ENCODE results near the gene PHF14.
A peak's percentile ranks its signal among the peaks of the same experiment; 100 is the strongest.

The PHF14 gene

GRCh38 chr7:11171569-11172192 is 198.0 kb downstream of the PHF14 start:
- no peak for DNase-seq

DNA sequence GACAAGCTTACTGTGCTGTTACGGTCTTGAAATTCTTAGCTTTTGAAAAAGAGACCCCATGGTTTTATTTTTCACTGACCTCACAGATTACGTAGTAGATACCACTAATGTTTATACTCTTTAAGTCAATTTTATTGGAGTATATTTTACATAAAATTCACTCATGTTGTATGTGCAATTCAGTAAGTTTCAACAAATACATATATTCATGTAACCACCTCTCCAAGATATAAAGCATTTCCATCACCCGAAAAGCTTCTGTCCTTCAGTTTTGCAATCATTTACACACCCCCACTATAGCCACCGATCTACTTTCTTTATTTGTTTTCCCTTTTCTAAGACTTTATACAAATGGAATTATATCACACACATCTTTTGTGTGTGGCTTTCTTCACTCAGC is 199.2 kb downstream of the PHF14 start:
- DNase-seq: no peak

GRCh38 chr7:11175371-11175770 is 201.7 kb downstream of the PHF14 start:
- DNase-seq: no peak

- no peak for DNase-seq
These were observed 202.2 kb downstream of the PHF14 start for GRCh38 chr7:11175887-11176286.

GRCh38 chr7:11176985-11177555 is 203.4 kb downstream of the PHF14 start:
- DNase-seq: no peak

DNA sequence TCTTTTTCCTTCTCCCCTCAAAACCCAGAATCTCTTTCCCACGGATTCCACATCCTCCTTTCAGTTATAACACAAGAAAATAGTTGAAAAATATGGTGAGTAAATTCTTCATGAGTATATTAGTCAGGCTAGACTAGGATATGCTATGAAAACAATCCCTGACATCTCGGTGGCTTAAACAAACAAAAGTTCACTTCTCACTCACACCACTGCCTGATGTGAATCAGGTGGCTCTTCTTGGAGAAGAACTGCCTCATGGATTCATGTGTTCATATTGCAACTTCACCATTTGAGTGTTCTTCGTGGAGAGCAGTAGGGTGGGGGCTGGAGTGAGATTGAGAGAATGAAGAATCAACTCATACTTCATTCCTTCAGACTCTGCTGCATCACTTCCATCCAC is 204.1 kb downstream of the PHF14 start:
- no peak for DNase-seq

DNA sequence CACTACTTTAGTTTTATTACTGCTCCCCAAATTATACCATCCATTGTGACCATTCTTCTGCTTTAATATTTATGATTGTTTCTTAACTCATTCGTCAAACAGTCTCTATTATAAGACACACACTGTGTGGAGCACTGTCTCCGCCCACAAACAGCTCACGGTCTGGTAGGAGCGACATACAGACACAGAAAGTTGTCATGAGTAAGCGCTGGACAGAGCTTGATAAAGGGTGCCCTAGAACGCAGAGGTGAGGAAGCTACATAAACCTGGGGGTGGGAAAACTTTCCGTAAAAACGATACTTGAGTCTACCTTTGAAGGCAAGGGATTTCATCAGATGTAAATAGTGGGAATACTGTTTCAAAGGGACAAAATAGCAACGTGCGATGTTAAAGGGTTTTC is 207.9 kb downstream of the PHF14 start:
- DNase-seq: no peak

- no peak for DNase-seq
These were observed 209.1 kb downstream of the PHF14 start for GRCh38 chr7:11182736-11183135.

- DNase-seq: no peak
These were observed 211.6 kb downstream of the PHF14 start for GRCh38 chr7:11185179-11185815.

- no peak for DNase-seq
These were observed 215.0 kb downstream of the PHF14 start for GRCh38 chr7:11188529-11189310.

DNA sequence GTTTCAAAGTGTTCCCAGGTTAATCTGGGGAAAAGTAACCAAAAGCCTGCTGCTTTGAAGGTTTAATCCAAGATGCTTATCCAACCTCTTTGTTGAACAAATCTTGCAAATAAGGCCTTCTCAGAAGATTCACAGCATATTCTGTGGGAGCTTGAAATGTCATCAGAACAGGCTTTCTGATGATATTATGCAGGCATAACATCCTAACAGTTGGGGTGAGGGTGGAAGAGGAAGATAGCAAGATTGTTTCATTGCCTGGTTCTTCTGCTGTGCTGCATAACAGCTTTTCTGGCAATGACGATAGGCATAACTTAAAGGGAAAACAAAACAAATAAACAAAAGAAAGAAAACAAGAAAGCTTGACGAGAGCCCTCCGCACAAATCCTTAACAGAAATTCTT is 217.4 kb downstream of the PHF14 start:
- no peak for DNase-seq

DNA sequence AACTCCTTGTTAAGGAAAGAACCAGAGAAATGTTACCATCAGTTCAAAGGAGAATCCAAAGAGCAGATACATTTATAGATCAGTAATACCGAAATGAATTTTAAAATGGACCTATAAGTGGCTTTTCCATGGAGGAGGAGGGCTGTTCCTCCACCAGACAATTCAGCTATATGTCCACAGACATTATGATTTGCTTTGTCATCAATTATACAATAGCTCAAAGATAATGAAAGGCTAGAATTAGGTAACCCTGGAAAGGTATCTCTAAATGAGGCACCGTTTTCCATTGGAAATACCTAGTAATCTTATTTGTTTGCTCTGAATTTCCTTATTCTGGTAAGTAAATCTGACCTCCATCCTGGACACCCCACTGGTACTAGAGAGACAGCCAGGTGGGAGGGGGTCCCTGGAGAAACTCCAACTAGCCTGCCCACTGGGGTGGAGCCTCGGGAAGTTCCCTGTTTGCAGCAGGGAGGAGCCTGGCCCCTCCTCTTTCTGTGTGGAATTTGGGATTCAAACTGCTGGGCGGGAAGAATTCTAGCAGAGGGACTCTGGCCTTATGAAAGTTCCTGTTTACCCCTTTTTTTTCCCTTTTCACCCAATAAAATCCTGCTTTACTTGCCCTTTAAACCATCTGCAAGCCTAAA is 218.0 kb downstream of the PHF14 start:
- DNase-seq: no peak

DNA sequence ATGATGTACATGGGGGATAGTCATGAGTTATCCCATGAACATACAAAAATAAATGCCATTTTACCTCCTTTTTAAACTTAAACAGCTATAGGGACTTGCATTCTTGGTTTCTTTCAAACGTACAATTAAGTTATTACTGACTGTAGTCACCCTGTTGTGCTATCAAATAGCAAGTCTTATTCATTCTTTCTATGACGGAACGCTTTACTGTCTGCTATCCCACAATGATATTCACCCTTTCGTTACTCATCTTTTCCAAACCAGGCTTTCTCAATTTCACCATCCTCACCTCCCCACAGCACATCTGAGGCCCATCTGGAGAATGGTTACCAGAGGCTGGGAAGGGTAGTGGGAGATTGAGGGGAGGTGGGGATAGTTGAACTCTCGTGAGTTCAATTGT is 218.8 kb downstream of the PHF14 start:
- DNase-seq: no peak

DNA sequence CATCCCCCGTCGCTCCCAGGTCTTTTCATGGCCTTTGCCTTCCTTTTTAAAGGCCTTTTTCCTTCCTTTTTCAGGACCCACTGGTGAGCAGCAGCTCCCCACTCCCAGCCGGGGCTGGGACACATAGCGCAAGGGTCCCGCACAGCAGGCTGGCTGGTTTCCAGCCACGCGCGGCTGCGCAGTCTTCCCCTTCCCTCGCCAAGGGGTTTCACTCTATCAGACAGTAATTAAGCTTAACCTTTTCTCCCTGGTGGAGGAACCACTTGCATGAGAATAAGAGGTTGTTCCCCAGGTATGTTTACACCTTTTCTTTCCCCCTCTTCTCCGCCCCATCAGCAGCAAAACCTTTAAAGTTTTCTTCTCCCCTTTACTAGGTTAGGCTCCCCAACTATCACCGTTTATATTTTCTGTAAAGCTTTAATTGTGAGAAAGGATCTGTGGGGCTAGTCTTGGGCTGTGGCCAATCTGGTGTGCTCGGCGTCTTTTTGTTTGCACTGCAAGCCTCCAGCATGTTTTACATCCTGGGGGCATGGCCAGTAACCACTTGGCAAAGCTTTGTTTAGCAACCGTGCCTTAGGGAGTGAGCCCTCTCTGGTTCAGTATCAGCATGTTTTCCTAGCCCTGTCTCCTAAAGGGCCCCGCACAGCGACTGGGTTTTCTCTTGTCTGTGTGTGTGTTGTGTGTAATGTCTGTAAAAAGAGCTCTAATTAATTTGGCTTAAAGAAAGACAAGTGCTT is 219.6 kb downstream of the PHF14 start:
- peak in 2 of 56 donors; percentile 10 to 17 for DNase-seq

- DNase-seq: no peak
These were observed 220.2 kb downstream of the PHF14 start for GRCh38 chr7:11193888-11194287.

DNA sequence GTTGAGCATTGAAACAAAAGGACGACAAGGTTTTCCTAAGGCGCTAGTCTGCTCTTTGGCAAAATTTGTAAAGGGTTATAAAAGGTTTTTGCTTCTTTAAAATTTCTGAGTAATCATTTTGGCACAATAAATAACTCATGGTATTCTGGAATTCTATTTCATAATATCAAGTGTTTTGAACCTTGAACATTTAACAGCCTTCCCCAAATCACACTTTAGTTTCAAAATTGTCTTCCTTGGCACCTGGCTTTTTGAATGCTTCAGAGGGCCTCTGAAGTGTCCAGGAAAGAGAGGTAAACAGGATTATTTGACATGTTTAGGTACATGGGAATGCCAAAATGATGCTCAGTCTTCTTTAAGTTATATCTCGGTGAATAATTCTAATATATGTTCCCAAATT is 220.8 kb downstream of the PHF14 start:
- DNase-seq: no peak

DNA sequence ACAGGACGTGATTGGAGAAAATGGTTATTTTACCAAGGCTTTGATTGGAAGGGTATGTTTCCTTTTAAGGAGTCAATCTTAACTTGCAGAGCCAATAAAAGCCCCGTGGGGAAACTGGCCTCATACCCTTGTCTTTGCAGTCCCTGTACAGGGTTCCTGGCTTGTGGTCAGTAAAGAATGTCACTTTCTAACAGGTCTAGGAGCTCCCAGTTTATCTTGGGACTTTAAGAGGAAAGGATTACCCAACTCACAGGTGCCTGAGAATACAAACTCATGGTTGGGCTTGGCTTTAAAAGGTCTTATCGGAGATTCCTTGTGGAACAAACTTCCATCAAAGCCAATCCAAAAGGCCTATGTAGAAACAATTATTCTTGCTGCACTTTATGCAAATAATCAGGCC is 221.8 kb downstream of the PHF14 start:
- DNase-seq: no peak

DNA sequence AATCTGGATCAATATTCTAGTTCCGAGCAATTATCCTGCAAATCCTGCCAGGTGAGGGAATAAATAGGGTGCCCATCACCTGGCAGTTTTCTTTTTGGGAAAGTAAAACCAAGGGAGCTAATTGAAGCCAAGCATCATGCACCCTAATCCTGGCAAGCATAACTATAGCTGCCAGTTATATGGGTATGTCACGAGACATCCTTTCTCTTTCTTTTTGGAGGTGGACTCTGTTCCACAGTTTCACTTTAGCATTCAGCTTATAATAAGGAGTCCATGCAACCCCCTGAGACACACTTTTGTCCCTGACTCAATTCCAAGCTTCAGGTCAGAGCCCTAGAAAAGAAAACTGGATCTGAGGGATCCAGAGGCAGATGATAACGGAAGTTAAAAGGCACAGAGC is 222.5 kb downstream of the PHF14 start:
- DNase-seq: no peak

- no peak for DNase-seq
These were observed 229.6 kb downstream of the PHF14 start for GRCh38 chr7:11203224-11203623.

- no peak for DNase-seq
These were observed 230.0 kb downstream of the PHF14 start for GRCh38 chr7:11203683-11204082.
